ENCODE data around the gene PRRX2.

Gene PRRX2

DNA sequence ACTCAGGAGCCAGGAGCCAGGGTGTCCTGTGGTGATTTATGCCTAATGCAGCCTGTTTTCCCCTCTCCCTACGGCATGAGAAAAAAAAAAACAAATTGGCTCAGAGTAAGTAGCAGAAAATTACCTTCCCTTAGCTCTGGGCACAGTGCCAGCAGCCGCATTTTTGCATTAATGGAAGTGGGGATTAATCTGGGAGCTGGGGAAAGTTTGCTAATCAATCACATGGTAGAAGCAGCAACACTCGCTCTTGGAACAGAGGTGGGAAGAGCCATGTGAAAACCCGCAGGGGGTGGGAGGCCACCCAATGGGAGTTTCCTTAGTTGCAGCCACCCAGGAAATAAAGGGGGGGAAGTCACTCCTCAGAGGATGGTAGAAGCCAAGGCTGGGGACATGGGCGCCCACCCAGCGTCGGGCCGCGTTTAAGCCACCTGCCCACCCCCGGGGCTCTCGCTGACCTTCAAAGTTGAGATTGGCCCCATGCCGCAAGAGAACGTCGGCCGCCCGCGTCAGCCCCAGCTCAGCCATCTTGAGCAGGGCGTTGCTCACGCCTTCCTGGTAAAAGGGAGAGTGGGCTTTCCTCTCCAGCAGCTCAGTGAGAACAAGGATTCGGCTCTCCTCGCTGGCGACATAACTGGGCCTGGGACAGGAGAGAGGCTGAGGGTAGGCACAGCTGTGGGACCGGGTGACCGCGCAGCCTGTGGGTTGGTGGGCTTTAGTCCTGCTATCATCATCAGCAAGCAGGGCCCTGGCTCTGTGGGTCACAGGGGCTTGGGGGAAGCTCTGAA lies 25.2 kb upstream of the PRRX2 start (continued):
- TF ChIP-seq ZNF416 (tag by site-specific recombination; IDR thresholded peaks at IDR 0.05) (no peak), ZFP3 (tag by site-specific recombination; IDR thresholded peaks at IDR 0.05; ENCODE audit: low read depth) (no peak), GLI4 (tag by site-specific recombination; IDR thresholded peaks at IDR 0.05) (no peak), ZNF132 (tag by site-specific recombination; IDR thresholded peaks at IDR 0.05; ENCODE audit: borderline replicate concordance) (no peak), ZNF175 (tag by site-specific recombination; IDR thresholded peaks at IDR 0.05) (no peak), ZNF658 (tag by site-specific recombination; IDR thresholded peaks at IDR 0.05) (no peak), ZFP69B (tag by site-specific recombination; IDR thresholded peaks at IDR 0.05) (peak; percentile 45; the same call in 1 of the 2 replicates), HOXA7 (CRISPR knock-in tag; IDR thresholded peaks at IDR 0.05; ENCODE audit: borderline replicate concordance) (no peak), KLF8 (tag by site-specific recombination; IDR thresholded peaks at IDR 0.05) (peak; percentile 73), ZNF10 (tag by site-specific recombination; IDR thresholded peaks at IDR 0.05) (no peak), ZIC2 (tag by site-specific recombination; IDR thresholded peaks at IDR 0.05) (peak; percentile 87), HOXD13 (CRISPR knock-in tag; IDR thresholded peaks at IDR 0.05; ENCODE audit: borderline replicate concordance) (no peak), KLF7 (tag by site-specific recombination; IDR thresholded peaks at IDR 0.05; ENCODE audit: borderline replicate concordance) (no peak; the same call in 1 of the 2 replicates), ZNF654 (tag by site-specific recombination; IDR thresholded peaks at IDR 0.05; ENCODE audit: low read depth) (no peak), ZNF660 (tag by site-specific recombination; IDR thresholded peaks at IDR 0.05) (peak; percentile 100), ZNF571 (tag by site-specific recombination; IDR thresholded peaks at IDR 0.05) (no peak), REPIN1 (tag by site-specific recombination; IDR thresholded peaks at IDR 0.05; ENCODE audit: low read depth) (no peak), ZBTB8A (tag by site-specific recombination; IDR thresholded peaks at IDR 0.05) (peak; percentile 85), ZBTB1 (tag by site-specific recombination; IDR thresholded peaks at IDR 0.05) (no peak), ZNF473 (tag by site-specific recombination; IDR thresholded peaks at IDR 0.05) (no peak), ZSCAN16 (tag by site-specific recombination; IDR thresholded peaks at IDR 0.05) (no peak), ZNF394 (tag by site-specific recombination; IDR thresholded peaks at IDR 0.05; ENCODE audit: borderline replicate concordance) (no peak), ZNF514 (tag by site-specific recombination; IDR thresholded peaks at IDR 0.05) (no peak), ZNF211 (tag by site-specific recombination; IDR thresholded peaks at IDR 0.05; ENCODE audit: low read depth) (no peak), ZNF830 (tag by site-specific recombination; IDR thresholded peaks at IDR 0.05; ENCODE audit: low read depth) (no peak), MEIS1 (CRISPR knock-in tag; IDR thresholded peaks at IDR 0.05; ENCODE audit: borderline replicate concordance) (no peak), ZNF239 (tag by site-specific recombination; IDR thresholded peaks at IDR 0.05) (no peak)
- TF ChIP-seq, protein P1, sequence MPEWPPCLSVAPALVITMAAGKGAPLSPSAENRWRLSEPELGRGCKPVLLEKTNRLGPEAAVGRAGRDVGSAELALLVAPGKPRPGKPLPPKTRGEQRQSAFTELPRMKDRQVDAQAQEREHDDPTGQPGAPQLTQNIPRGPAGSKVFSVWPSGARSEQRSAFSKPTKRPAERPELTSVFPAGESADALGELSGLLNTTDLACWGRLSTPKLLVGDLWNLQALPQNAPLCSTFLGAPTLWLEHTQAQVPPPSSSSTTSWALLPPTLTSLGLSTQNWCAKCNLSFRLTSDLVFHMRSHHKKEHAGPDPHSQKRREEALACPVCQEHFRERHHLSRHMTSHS (tag by site-specific recombination; IDR thresholded peaks at IDR 0.05): no peak
- TF ChIP-seq, protein P2, sequence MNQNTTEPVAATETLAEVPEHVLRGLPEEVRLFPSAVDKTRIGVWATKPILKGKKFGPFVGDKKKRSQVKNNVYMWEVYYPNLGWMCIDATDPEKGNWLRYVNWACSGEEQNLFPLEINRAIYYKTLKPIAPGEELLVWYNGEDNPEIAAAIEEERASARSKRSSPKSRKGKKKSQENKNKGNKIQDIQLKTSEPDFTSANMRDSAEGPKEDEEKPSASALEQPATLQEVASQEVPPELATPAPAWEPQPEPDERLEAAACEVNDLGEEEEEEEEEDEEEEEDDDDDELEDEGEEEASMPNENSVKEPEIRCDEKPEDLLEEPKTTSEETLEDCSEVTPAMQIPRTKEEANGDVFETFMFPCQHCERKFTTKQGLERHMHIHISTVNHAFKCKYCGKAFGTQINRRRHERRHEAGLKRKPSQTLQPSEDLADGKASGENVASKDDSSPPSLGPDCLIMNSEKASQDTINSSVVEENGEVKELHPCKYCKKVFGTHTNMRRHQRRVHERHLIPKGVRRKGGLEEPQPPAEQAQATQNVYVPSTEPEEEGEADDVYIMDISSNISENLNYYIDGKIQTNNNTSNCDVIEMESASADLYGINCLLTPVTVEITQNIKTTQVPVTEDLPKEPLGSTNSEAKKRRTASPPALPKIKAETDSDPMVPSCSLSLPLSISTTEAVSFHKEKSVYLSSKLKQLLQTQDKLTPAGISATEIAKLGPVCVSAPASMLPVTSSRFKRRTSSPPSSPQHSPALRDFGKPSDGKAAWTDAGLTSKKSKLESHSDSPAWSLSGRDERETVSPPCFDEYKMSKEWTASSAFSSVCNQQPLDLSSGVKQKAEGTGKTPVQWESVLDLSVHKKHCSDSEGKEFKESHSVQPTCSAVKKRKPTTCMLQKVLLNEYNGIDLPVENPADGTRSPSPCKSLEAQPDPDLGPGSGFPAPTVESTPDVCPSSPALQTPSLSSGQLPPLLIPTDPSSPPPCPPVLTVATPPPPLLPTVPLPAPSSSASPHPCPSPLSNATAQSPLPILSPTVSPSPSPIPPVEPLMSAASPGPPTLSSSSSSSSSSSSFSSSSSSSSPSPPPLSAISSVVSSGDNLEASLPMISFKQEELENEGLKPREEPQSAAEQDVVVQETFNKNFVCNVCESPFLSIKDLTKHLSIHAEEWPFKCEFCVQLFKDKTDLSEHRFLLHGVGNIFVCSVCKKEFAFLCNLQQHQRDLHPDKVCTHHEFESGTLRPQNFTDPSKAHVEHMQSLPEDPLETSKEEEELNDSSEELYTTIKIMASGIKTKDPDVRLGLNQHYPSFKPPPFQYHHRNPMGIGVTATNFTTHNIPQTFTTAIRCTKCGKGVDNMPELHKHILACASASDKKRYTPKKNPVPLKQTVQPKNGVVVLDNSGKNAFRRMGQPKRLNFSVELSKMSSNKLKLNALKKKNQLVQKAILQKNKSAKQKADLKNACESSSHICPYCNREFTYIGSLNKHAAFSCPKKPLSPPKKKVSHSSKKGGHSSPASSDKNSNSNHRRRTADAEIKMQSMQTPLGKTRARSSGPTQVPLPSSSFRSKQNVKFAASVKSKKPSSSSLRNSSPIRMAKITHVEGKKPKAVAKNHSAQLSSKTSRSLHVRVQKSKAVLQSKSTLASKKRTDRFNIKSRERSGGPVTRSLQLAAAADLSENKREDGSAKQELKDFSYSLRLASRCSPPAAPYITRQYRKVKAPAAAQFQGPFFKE (tag by site-specific recombination; IDR thresholded peaks at IDR 0.05; ENCODE audit: borderline replicate concordance): no peak
- TF ChIP-seq, protein P3, sequence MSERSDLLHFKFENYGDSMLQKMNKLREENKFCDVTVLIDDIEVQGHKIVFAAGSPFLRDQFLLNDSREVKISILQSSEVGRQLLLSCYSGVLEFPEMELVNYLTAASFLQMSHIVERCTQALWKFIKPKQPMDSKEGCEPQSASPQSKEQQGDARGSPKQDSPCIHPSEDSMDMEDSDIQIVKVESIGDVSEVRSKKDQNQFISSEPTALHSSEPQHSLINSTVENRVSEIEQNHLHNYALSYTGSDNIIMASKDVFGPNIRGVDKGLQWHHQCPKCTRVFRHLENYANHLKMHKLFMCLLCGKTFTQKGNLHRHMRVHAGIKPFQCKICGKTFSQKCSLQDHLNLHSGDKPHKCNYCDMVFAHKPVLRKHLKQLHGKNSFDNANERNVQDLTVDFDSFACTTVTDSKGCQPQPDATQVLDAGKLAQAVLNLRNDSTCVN (tag by site-specific recombination; optimal IDR thresholded peaks at IDR 0.05): no peak
- TF ChIP-seq, protein P4, sequence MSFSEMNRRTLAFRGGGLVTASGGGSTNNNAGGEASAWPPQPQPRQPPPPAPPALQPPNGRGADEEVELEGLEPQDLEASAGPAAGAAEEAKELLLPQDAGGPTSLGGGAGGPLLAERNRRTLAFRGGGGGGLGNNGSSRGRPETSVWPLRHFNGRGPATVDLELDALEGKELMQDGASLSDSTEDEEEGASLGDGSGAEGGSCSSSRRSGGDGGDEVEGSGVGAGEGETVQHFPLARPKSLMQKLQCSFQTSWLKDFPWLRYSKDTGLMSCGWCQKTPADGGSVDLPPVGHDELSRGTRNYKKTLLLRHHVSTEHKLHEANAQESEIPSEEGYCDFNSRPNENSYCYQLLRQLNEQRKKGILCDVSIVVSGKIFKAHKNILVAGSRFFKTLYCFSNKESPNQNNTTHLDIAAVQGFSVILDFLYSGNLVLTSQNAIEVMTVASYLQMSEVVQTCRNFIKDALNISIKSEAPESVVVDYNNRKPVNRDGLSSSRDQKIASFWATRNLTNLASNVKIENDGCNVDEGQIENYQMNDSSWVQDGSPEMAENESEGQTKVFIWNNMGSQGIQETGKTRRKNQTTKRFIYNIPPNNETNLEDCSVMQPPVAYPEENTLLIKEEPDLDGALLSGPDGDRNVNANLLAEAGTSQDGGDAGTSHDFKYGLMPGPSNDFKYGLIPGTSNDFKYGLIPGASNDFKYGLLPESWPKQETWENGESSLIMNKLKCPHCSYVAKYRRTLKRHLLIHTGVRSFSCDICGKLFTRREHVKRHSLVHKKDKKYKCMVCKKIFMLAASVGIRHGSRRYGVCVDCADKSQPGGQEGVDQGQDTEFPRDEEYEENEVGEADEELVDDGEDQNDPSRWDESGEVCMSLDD (tag by site-specific recombination; IDR thresholded peaks at IDR 0.05): no peak; the same call in 1 of the 2 replicates

Measured in HEK293 (cell line).